Vagina (tissue), 2 donors: ENCODE results near the gene OR10H5.
A peak's percentile ranks its signal among the peaks of the same experiment; 100 is the strongest.

Source experiments
- CTCF ChIP-seq, 3 experiments: fragments of 450-650 bp in 2 of 3; fragments of 200-600 bp in 1 of 3; sonication (generic) in 1 of 3; IDR thresholded peaks; one replicate each; pipeline ENCODE4 v1.5.1; 2017 to 2019; ENCODE audit warnings: antibody characterized with exemption in 3 of 3, mild to moderate bottlenecking in 2 of 3, moderate library complexity in 2 of 3
- POLR2A ChIP-seq, 2 donors: fragments of 450-650 bp; IDR thresholded peaks; one replicate each; pipeline ENCODE4 v1.6.1; 2017; ENCODE audit warnings: antibody characterized with exemption in 2 of 2, mild to moderate bottlenecking in 2 of 2, moderate library complexity in 2 of 2

GRCh38 chr19:15810335-15810734, 22.9 kb downstream of the OR10H5 start:
- TF ChIP-seq POLR2A (IDR thresholded peaks at IDR 0.05): no peak
- peak in 2 of 3 experiments; percentile 11 to 38 for TF ChIP-seq CTCF (IDR thresholded peaks at IDR 0.05)
